B cell (primary cell): ENCODE measurements around the gene YPEL3. TPM values are rescaled to one million over a fixed set of nuclear protein-coding genes. Genes with fewer than 3 reads are reported as not detected.

Source experiments
- ATAC-seq: fragments of 200-7000 bp; cut with Tn5 transposase; one replicate; pipeline ENCODE4 v1.10.0; 2021; ENCODE audit warnings: low read depth, mild to moderate bottlenecking, moderate number of reproducible peaks, moderate library complexity
- CTCF ChIA-PET: fragments of 350-600 bp; sonication (Branson Sonifier 250); formaldehyde crosslinking; loops from one replicate; lab custom pipeline; 2021; ENCODE audit warnings: antibody characterized with exemption, inconsistent platforms; lab: Charles Lee
- POLR2A ChIA-PET: fragments of 350-600 bp; sonication (Branson Sonifier 250); formaldehyde crosslinking; loops from one replicate; lab custom pipeline; 2021; ENCODE audit warnings: antibody characterized with exemption; lab: Charles Lee
- DNase-seq: peaks from one replicate; pipeline ENCODE4 v3.0.0; 2013
- H2AFZ ChIP-seq: 2 replicates; pipeline ENCODE4 v1.6.1; 2012; ENCODE audit warnings: mild to moderate bottlenecking, low read depth, low read length; ENCODE audit not compliant: insufficient read depth, poor library complexity, severe bottlenecking
- H3K27ac ChIP-seq, 2 donors: 1 replicate in 1 of 2; 2 replicates in 1 of 2; pipeline ENCODE4 v1.5.1; 2012 to 2013; ENCODE audit warnings: low read length in 2 of 2, mild to moderate bottlenecking in 2 of 2, moderate library complexity in 1 of 2
- H3K27me3 ChIP-seq, 4 experiments: fragments of 200-600 bp in 1 of 4; sonication (generic) in 1 of 4; replicated peaks in 1 of 4; 1 replicate in 2 of 4; 2 replicates in 2 of 4; pipeline versions ENCODE4 v1.6.1 to v1.7.0; 2013 to 2016; ENCODE audit warnings: low read length in 3 of 4, mild to moderate bottlenecking in 2 of 4, mixed read lengths in 1 of 4, moderate library complexity in 1 of 4; ENCODE audit not compliant: insufficient read depth in 4 of 4, control insufficient read depth in 3 of 4; ENCODE audit errors: control extremely low read depth in 1 of 4
- H3K36me3 ChIP-seq, 2 experiments: replicated peaks in 1 of 2; 1 replicate in 1 of 2; 2 replicates in 1 of 2; pipeline versions ENCODE4 v1.6.1 to v1.7.1; 2013; ENCODE audit warnings: low read length in 1 of 2; ENCODE audit not compliant: insufficient read depth in 2 of 2, control insufficient read depth in 1 of 2; ENCODE audit errors: control extremely low read depth in 1 of 2, extremely low read depth in 1 of 2
- H3K4me1 ChIP-seq, 2 donors: fragments of 200-600 bp in 1 of 2; sonication (generic) in 1 of 2; 1 replicate in 1 of 2; 2 replicates in 1 of 2; pipeline versions ENCODE4 v1.5.1 to v1.6.1; 2013 to 2017; ENCODE audit warnings: low read length in 2 of 2; ENCODE audit not compliant: control insufficient read depth in 2 of 2, insufficient read depth in 2 of 2
- H3K4me2 ChIP-seq: replicated peaks from 2 replicates; pipeline ENCODE3; 2012; ENCODE audit warnings: mild to moderate bottlenecking, low read depth, low read length; ENCODE audit not compliant: poor library complexity, severe bottlenecking
- H3K4me3 ChIP-seq, 5 experiments: fragments of 200-600 bp in 1 of 5; sonication (generic) in 1 of 5; 1 replicate in 3 of 5; 2 replicates in 2 of 5; pipeline versions ENCODE4 v1.5.1 to v1.7.0; 2011 to 2016; ENCODE audit warnings: low read length in 4 of 5, mild to moderate bottlenecking in 4 of 5, low read depth in 2 of 5, control low read depth in 1 of 5, moderate library complexity in 1 of 5; ENCODE audit not compliant: insufficient read depth in 1 of 5; ENCODE audit errors: control extremely low read depth in 1 of 5, extremely low read depth in 1 of 5
- H3K79me2 ChIP-seq: fragments of 200-600 bp; sonication (generic); one replicate; pipeline ENCODE4 v1.6.0; 2016; ENCODE audit warnings: low read length; ENCODE audit not compliant: control insufficient read depth, insufficient read depth
- H3K9ac ChIP-seq: fragments of 200-600 bp; sonication (generic); 2 replicates; pipeline ENCODE4 v1.6.1; 2017; ENCODE audit warnings: mild to moderate bottlenecking, low read length, moderate library complexity
- H3K9me3 ChIP-seq, 3 donors: one replicate each; pipeline versions ENCODE4 v1.6.1 to v1.7.1; 2013; ENCODE audit warnings: low read length in 2 of 3; ENCODE audit not compliant: control insufficient read depth in 2 of 3, insufficient read depth in 1 of 3; ENCODE audit errors: control extremely low read depth in 1 of 3
- H4K20me1 ChIP-seq: 2 replicates; pipeline ENCODE4 v1.6.0; 2012; ENCODE audit warnings: mild to moderate bottlenecking, low read length; ENCODE audit not compliant: insufficient read depth, control insufficient read depth, poor library complexity, severe bottlenecking
- H3K27ac Mint-ChIP-seq: one replicate; pipeline ENCODE4 v1.8.0; 2021; ENCODE audit warnings: mixed read lengths
- H3K27me3 Mint-ChIP-seq: one replicate; pipeline ENCODE4 v1.8.0; 2021; ENCODE audit warnings: mixed read lengths
- H3K4me1 Mint-ChIP-seq: one replicate; pipeline ENCODE4 v1.8.0; 2021; ENCODE audit warnings: mixed read lengths
- H3K4me3 Mint-ChIP-seq: one replicate; pipeline ENCODE4 v1.8.0; 2021; ENCODE audit warnings: mixed read lengths
- H3K9me3 Mint-ChIP-seq: one replicate; pipeline ENCODE4 v1.8.0; 2022; ENCODE audit warnings: mixed read lengths; ENCODE audit not compliant: insufficient read depth
- EZH2 ChIP-seq: IDR thresholded peaks from 2 replicates; pipeline ENCODE4 v1.6.1; 2012; ENCODE audit warnings: borderline replicate concordance, low read depth, mild to moderate bottlenecking, moderate library complexity, low read length; ENCODE audit not compliant: insufficient read depth, poor library complexity, severe bottlenecking
- WGBS: methylation state at CpG from one replicate; pipeline ENCODE4 v1.1.5; 2013; ENCODE audit warnings: missing lambda C conversion rate; ENCODE audit not compliant: insufficient coverage; 5-methylcytosine and 5-hydroxymethylcytosine counted together
- intact Hi-C: fragments of 100-400 bp; cut with micrococcal nuclease; formaldehyde crosslinking; loops from one replicate; pipeline ENCODE4 v1.10.0; 2022
- polyA plus RNA-seq: library from polyadenylated mRNA; depleted of rRNA; stranded (reverse); fragments of >200 nt; gene quantifications from 2 replicates; pipeline ENCODE4 v1.2.3, GENCODE V29; 2012
- total RNA-seq, 2 donors: library from RNA; stranded (reverse); fragments of 120-200 nt in 1 of 2; gene quantifications; 1 replicate in 1 of 2; 2 replicates in 1 of 2; pipeline versions ENCODE4 v1.2.3 to v1.2.4, GENCODE V29; 2013 to 2022
- TF ChIP-seq, protein P1 (sequence below): fragments of 200-600 bp; IDR thresholded peaks from one replicate; pipeline ENCODE4 v1.8.0; 2022; ENCODE audit warnings: antibody characterized with exemption, mild to moderate bottlenecking

YPEL3 gene
- total and polyA plus RNA-seq, 2 donors (not counting 1 experiment from before 2014, with no cell fraction given) = 314 to 414 TPM

DNA sequence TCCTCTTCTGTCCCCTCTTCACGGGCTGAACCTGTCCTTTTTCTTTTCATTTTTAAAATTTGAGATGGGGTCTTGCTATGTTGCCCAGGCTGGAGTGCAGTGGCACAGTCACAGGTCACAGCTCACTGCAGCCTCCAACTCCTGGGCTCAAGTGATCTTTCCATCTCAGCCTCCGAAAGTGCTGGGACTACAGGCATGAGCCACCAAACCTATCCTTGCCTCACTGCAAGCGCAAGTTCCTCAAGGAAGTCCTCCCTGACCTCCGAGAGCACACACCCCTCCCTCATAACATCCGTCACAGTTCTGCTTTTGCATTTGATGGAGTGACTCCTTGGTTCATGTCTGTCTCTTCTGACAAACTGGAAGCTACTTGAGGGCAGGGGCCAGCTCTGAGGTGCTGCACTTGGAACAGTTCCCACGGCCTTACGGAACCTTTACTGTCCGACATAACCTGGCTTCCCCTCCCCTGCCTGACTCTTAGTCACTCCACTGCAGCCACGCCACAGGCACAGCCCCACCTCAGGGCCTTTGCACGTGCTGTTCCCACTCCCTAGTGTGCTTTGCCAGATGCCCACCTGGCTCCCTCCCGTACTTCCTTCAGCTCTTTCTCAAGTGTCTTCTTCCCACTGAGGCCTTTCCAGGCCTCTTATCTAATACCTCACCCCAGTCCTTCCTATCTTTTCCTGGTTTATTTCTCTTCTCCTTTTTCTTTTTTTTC is 8.7 kb downstream of the YPEL3 start:
- TF ChIP-seq, protein P1, sequence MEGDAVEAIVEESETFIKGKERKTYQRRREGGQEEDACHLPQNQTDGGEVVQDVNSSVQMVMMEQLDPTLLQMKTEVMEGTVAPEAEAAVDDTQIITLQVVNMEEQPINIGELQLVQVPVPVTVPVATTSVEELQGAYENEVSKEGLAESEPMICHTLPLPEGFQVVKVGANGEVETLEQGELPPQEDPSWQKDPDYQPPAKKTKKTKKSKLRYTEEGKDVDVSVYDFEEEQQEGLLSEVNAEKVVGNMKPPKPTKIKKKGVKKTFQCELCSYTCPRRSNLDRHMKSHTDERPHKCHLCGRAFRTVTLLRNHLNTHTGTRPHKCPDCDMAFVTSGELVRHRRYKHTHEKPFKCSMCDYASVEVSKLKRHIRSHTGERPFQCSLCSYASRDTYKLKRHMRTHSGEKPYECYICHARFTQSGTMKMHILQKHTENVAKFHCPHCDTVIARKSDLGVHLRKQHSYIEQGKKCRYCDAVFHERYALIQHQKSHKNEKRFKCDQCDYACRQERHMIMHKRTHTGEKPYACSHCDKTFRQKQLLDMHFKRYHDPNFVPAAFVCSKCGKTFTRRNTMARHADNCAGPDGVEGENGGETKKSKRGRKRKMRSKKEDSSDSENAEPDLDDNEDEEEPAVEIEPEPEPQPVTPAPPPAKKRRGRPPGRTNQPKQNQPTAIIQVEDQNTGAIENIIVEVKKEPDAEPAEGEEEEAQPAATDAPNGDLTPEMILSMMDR = no peak
- no peak for TF ChIP-seq EZH2
- DNase-seq (no peak), ATAC-seq (no peak)
- H3K4me3 Mint-ChIP-seq = no peak overlapping the region
- intact Hi-C loops = no loop called here
- Histone ChIP-seq H3K4me2 (no peak overlapping the region), H2AFZ (no peak overlapping the region), H4K20me1 (no peaks in the 10 kb centered on the region), H3K9ac (no peak overlapping the region), H3K27ac (no peak overlapping the region), H3K36me3 (peaks cover 0 to 32% of the 10 kb centered on the region in 2 experiments), H3K79me2 (no peaks in the 10 kb centered on the region), H3K4me3 (no peak overlapping the region), H3K9me3 (no peaks in the 10 kb centered on the region), H3K4me1 (peaks cover 6 to 23% of the 10 kb centered on the region in 2 donors), H3K27me3 (no peaks in the 10 kb centered on the region)
- no peaks in the 10 kb centered on the region for H3K27me3 Mint-ChIP-seq
- CTCF ChIA-PET = no interaction called here
- H3K4me1 Mint-ChIP-seq = peaks cover 25% of the 10 kb centered on the region
- no peaks in the 10 kb centered on the region for H3K9me3 Mint-ChIP-seq
- H3K27ac Mint-ChIP-seq = peak overlapping the region; percentile 65
- WGBS = 85% methylated on average over 8 of the region's 11 CpGs
- POLR2A ChIA-PET = interaction anchor here (0.5 to 0.7 kb wide), 2 partner anchors 22 to 319 kb away, joined by 5 read pairs; partner anchors contain the start of gene ALDOA
